ENCODE results near the gene VMA21.

Gene VMA21

DNA sequence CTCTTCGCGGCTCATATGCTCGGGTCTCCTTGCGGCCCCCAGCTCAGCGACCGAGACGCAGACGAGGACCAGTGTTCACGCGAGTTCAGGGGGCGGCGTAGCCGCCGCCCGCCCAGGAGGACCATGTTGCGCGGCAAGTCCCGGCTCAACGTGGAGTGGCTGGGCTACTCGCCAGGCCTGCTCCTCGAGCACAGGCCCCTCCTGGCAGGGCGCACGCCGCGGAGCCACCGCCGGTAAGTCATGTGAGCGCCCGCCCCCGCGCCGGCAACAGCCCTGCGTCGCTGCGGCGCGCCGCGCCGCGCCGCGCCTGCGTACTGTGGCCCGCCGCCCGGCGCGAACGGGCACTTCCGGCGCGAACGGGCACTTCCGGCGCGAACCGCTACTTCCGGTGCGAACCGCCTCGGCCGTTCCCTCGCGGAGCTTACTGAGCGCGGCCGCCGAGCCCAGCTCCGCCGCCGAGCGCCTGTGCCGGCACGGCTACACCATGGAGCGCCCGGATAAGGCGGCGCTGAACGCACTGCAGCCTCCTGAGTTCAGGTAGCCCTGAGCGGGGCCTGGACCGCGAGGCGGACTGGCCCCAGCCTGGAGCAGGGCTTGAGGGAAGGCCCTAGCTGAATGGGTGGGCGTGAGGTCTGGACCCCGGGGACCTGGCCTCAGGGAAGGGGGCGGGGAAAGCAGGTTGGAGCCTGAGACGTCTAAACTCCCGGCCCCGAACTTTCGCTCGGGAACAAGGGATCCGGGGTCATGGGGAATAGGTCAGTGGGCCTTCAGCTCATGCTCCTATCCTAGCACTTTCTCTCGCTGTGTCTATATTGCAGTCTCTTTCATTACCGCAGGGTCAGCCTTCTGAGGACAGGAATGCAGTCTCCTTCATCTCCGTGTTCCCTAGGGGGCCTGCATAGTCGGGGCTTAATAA is at the start of gene VMA21:
VMA21 (plus strand) TSS at position 382 of the 916 bp plus-strand sequence; CDS start at position 485, 103 bp downstream.
- peaks cover 46% of the 10 kb centered on the region for H3K4me1 Mint-ChIP-seq (ENCODE audit: low read depth)
- peaks cover 8% of the 10 kb centered on the region for H3K36me3 Mint-ChIP-seq (ENCODE audit: low read depth)
- no peaks in the 10 kb centered on the region for H3K27me3 Mint-ChIP-seq (ENCODE audit: low read depth)
- peak within 1 kb of the TSS; percentile 94 for H3K27ac Mint-ChIP-seq
- peak within 1 kb of the TSS; percentile 82 for H3K4me3 Mint-ChIP-seq
- no peaks in the 10 kb centered on the region for H3K9me3 Mint-ChIP-seq

DNA sequence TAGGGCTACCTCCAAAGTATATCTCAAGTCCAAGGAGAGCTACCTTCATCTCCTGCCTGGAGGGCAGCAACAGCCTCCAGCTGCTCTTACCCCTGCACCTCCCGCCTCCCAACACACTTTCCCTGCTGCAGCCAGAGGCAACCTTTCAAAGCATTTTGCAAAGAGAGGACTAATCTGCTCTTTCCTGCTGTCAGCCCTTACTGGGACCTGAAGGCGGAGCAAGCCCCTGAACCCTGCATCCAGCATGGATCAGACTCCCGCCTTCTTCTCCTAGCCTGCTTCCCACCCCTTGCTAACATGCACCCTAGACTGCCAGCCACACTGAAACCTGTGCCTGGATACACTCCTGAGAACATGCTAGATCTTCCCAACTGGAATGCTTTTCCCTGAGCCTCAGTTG is 37.7 kb upstream of the VMA21 start:
- H3K27ac Mint-ChIP-seq = no peak overlapping the region
- H3K27me3 Mint-ChIP-seq (ENCODE audit: low read depth) = peaks cover 23% of the 10 kb centered on the region
- H3K4me3 Mint-ChIP-seq = no peak overlapping the region
- H3K4me1 Mint-ChIP-seq (ENCODE audit: low read depth) = no peaks in the 10 kb centered on the region
- H3K9me3 Mint-ChIP-seq = no peaks in the 10 kb centered on the region
- no peaks in the 10 kb centered on the region for H3K36me3 Mint-ChIP-seq (ENCODE audit: low read depth)

GRCh38 chrX:151359931-151360871 is 36.8 kb upstream of the VMA21 start:
- no peaks in the 10 kb centered on the region for H3K9me3 Mint-ChIP-seq
- H3K4me1 Mint-ChIP-seq (ENCODE audit: low read depth) = no peaks in the 10 kb centered on the region
- H3K27me3 Mint-ChIP-seq (ENCODE audit: low read depth) = peaks cover 27% of the 10 kb centered on the region
- H3K4me3 Mint-ChIP-seq = no peak overlapping the region
- H3K27ac Mint-ChIP-seq = no peak overlapping the region
- H3K36me3 Mint-ChIP-seq (ENCODE audit: low read depth) = no peaks in the 10 kb centered on the region

GRCh38 chrX:151363316-151363715 is 33.7 kb upstream of the VMA21 start:
- no peaks in the 10 kb centered on the region for H3K9me3 Mint-ChIP-seq
- H3K36me3 Mint-ChIP-seq (ENCODE audit: low read depth) = no peaks in the 10 kb centered on the region
- H3K4me3 Mint-ChIP-seq = no peak overlapping the region
- H3K27ac Mint-ChIP-seq = no peak overlapping the region
- H3K4me1 Mint-ChIP-seq (ENCODE audit: low read depth) = no peaks in the 10 kb centered on the region
- H3K27me3 Mint-ChIP-seq (ENCODE audit: low read depth) = peaks cover 32% of the 10 kb centered on the region

DNA sequence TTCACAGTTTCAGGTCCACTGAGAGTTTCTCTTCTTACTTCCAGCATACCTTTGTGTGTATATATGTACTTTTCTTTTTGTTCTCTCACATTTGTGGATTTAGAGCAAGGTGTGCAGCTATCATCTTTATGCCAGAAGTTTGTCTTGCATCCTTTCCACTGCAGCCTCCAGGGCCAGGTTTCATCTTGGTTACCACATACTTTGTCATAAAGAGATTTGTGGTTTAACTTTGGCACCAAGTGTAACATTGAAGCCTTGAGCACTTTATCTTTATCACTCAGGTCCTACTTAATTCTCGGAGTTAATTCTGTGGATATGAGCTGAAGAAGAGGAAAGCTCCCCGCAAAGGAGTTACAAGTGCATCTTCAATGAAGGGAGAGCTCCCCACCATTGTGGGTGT is 31.4 kb upstream of the VMA21 start:
- Mint-ChIP-seq H3K9me3 (no peaks in the 10 kb centered on the region), H3K27ac (no peak overlapping the region), H3K4me1 (ENCODE audit: low read depth) (no peaks in the 10 kb centered on the region), H3K36me3 (ENCODE audit: low read depth) (no peaks in the 10 kb centered on the region), H3K27me3 (ENCODE audit: low read depth) (peaks cover 25% of the 10 kb centered on the region), H3K4me3 (no peak overlapping the region)

DNA sequence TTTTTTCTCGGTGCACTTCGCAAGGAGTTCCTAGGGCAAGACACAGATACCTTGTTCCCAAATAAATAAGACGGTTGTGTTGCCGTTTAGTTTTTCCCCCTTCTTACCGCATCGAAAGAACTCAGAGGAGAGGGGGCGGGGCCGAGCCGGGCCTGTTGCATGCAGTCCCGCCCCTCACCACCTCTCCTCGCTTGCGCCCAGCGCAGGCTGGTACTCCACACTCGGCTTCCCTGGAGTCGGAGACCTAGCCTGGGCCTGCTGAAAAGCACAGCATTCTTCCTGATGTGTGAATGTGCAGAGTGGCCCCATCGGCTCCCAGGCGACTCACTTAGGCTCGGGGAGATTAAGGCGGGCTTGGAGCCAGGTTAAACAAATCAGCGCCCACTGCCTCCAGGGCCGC is 26.1 kb upstream of the VMA21 start:
- Mint-ChIP-seq H3K36me3 (ENCODE audit: low read depth) (no peaks in the 10 kb centered on the region), H3K27me3 (ENCODE audit: low read depth) (peaks cover 17% of the 10 kb centered on the region), H3K9me3 (no peaks in the 10 kb centered on the region), H3K27ac (no peak overlapping the region), H3K4me3 (no peak overlapping the region), H3K4me1 (ENCODE audit: low read depth) (no peaks in the 10 kb centered on the region)

DNA sequence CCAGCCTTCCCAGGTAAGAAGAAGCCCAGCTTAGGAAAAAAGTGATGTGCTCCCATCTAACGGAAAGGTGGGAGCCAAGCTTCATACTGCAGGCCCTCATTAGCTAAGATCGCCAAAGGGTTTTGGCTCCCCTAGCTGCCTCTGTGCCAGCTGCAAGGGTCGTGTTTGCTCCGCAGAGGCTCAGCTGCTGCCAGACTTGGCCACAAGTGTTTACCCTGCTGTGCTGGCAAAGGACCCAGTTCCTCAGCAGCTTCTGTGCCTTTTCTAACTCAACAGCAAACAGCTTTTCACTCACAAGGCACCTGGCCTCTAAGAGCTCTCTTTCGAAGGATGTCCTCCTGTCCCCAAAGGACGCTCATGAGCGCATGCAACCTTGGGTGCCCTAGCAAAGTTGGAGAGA is 12.2 kb upstream of the VMA21 start:
- no peaks in the 10 kb centered on the region for H3K27me3 Mint-ChIP-seq (ENCODE audit: low read depth)
- H3K9me3 Mint-ChIP-seq = no peaks in the 10 kb centered on the region
- no peaks in the 10 kb centered on the region for H3K36me3 Mint-ChIP-seq (ENCODE audit: low read depth)
- no peak overlapping the region for H3K4me3 Mint-ChIP-seq
- peaks cover 5% of the 10 kb centered on the region for H3K4me1 Mint-ChIP-seq (ENCODE audit: low read depth)
- no peak overlapping the region for H3K27ac Mint-ChIP-seq

DNA sequence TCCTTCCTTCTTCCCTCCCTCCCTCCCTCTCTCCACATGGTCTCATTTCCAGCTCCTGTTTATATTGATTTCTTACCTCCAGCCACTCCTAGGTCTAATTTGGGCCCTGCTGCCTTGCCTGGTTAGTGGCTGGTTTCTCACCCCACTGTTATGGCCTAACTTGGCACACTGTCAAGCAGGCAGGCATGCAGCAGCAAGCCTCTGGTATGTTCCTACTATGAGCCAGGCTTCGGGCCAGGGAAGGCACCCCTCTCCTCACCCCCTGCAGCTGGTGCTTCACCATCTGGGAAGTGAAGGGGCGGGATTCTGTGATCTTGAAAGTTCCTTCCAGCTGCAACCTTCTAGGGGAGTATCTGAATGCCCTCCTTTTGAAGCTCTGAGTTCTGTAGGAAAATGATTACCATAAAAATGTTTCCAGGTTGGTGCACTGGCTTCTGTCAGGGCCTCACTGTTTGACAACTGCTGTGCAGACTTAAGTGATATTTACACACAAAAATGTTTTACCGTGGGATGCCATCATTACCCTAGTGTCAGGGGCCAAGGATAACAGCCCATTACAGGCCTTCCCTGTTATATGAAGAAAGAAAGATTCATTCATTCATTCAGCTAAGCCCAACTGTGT is 10.1 kb upstream of the VMA21 start:
- Mint-ChIP-seq H3K9me3 (no peaks in the 10 kb centered on the region), H3K4me1 (ENCODE audit: low read depth) (peaks cover 7% of the 10 kb centered on the region), H3K27me3 (ENCODE audit: low read depth) (no peaks in the 10 kb centered on the region), H3K36me3 (ENCODE audit: low read depth) (no peaks in the 10 kb centered on the region), H3K27ac (no peak overlapping the region), H3K4me3 (no peak overlapping the region)

DNA sequence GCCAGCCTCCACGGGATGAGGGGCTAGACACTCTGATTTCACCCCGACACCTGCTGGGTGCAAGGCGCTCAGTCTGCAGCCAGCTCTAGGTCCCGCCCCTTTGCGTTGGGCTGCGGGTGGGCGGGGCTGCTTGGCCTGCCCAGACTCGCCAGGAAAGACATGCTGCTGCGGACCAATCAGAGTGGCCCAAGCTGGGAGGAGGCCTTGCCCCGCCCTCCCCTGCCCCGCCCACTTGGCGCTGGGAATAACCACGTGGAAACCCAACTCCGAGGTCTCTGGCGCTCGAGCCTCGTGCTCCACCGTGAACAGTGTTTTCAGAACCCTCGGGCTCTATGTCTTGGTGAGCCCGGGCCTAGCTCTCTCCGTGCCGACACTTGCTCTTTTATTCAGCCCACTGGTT is 5.3 kb upstream of the VMA21 start:
- Mint-ChIP-seq H3K4me1 (ENCODE audit: low read depth) (peaks cover 25% of the 10 kb centered on the region), H3K36me3 (ENCODE audit: low read depth) (no peaks in the 10 kb centered on the region), H3K27ac (no peak overlapping the region), H3K4me3 (no peak overlapping the region), H3K9me3 (no peaks in the 10 kb centered on the region), H3K27me3 (ENCODE audit: low read depth) (no peaks in the 10 kb centered on the region)

- Mint-ChIP-seq H3K9me3 (no peaks in the 10 kb centered on the region), H3K4me1 (ENCODE audit: low read depth) (peaks cover 32% of the 10 kb centered on the region), H3K27me3 (ENCODE audit: low read depth) (no peaks in the 10 kb centered on the region), H3K36me3 (ENCODE audit: low read depth) (peaks cover 2% of the 10 kb centered on the region), H3K27ac (peak overlapping the region; percentile 82), H3K4me3 (no peak overlapping the region)
Observed at GRCh38 chrX:151393514-151393913, 3.5 kb upstream of the VMA21 start.

- Mint-ChIP-seq H3K27ac (peak overlapping the region; percentile 94), H3K27me3 (ENCODE audit: low read depth) (no peaks in the 10 kb centered on the region), H3K4me3 (peak overlapping the region; percentile 74), H3K9me3 (no peaks in the 10 kb centered on the region), H3K36me3 (ENCODE audit: low read depth) (peaks cover 8% of the 10 kb centered on the region), H3K4me1 (ENCODE audit: low read depth) (peaks cover 46% of the 10 kb centered on the region)
Observed at GRCh38 chrX:151396042-151396824, 773 bp upstream of the VMA21 start.

- H3K4me3 Mint-ChIP-seq = peak overlapping the region; percentile 82
- H3K27ac Mint-ChIP-seq = peak overlapping the region; percentile 78
- H3K9me3 Mint-ChIP-seq = no peaks in the 10 kb centered on the region
- peaks cover 8% of the 10 kb centered on the region for H3K36me3 Mint-ChIP-seq (ENCODE audit: low read depth)
- peaks cover 43% of the 10 kb centered on the region for H3K4me1 Mint-ChIP-seq (ENCODE audit: low read depth)
- no peaks in the 10 kb centered on the region for H3K27me3 Mint-ChIP-seq (ENCODE audit: low read depth)
Observed at GRCh38 chrX:151397741-151398070, 700 bp downstream of the VMA21 start.

DNA sequence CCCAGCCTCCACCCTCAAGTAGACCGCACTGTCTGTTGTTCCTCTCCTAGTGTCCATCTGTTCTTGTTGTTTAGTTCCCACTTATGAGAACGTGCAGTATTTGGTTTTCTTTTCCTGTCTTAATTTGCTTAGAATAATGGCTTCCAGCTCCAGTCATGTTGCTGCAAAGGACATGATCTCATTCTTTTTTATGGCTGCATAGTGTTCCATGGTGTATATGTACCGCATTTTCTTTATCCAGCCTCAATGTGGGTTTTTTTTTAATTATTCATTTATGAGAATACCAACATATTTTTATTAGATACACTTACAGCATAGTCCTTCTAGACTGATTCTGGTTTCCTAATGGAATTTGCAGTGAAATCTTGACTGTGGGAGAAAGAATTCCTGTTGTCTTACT is 1.3 kb downstream of the VMA21 start:
- peak overlapping the region; percentile 80 for H3K27ac Mint-ChIP-seq
- peaks cover 9% of the 10 kb centered on the region for H3K36me3 Mint-ChIP-seq (ENCODE audit: low read depth)
- H3K27me3 Mint-ChIP-seq (ENCODE audit: low read depth) = no peaks in the 10 kb centered on the region
- peak overlapping the region; percentile 82 for H3K4me3 Mint-ChIP-seq
- H3K4me1 Mint-ChIP-seq (ENCODE audit: low read depth) = peaks cover 40% of the 10 kb centered on the region
- H3K9me3 Mint-ChIP-seq = no peaks in the 10 kb centered on the region

Measured in T-helper 1 cell treated with Interleukin-12 subunit alpha and Interleukin-12 subunit beta and Interleukin-4 antibody, amounts not matched to agents 30 μg/mL and 1 μg/mL, for 36 hours (primary cell).